Measurements from ENCODE around the gene EID1. TPM values are rescaled to one million over a fixed set of nuclear protein-coding genes. Genes with fewer than 3 reads are reported as not detected.

The EID1 gene
- total RNA-seq, 2 experiments from 2014 or later = 85.3 to 89.5 TPM

DNA sequence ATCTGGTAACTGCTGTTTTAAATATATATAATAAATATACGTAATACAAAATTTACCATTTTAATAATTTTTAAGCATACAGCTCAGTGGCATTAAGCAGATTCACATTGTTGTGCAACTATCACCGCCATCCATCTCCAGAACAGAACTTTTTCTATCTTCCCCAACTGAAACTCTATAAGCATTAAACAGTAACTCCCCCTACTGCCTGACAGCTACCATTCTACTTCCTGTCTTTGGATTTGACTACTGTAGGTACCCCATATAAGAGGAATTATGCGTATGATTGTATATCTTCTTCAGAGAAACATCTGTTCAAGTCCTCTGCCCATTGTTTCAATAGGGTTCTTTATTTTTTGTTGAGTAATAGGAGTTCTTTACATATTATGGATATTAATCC is 36.8 kb downstream of the EID1 start:
- CTCF ChIA-PET = interaction anchor here (0.6 to 1.9 kb wide), 3 partner anchors 37 to 61 kb away, joined by 3 to 6 read pairs (median 5); partner anchors contain the start of gene EID1
- Mint-ChIP-seq H3K27me3 (ENCODE audit: low read depth) (peaks cover 23% of the 10 kb centered on the region), H3K4me3 (no peak overlapping the region), H3K36me3 (ENCODE audit: low read depth) (no peaks in the 10 kb centered on the region), H3K4me1 (ENCODE audit: low read depth) (peaks cover 5% of the 10 kb centered on the region), H3K9me3 (ENCODE audit: insufficient read depth) (no peaks in the 10 kb centered on the region), H3K27ac (no peak overlapping the region)
- ATAC-seq = no peak
- POLR2A ChIA-PET = no interaction called here
- no peak for DNase-seq

DNA sequence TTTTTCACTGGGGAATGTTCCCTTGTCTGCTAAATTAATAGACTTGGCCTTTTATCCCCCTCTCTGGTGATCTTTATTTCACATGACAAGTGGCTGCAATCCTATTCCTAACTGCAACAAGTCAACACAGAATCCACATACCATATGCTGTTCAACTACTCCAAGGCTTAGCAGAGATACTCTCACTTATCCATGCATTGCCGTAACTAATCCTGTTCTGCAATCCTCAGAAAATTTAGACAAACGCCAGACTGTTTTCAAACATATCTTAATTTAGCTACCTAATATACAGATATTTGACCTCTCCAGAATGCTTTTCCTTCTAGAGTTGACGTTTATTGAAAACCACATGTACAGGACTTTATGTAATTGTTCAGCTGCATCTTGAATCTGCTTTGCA is 37.9 kb downstream of the EID1 start:
- Mint-ChIP-seq H3K36me3 (ENCODE audit: low read depth) (no peaks in the 10 kb centered on the region), H3K27me3 (ENCODE audit: low read depth) (peaks cover 17% of the 10 kb centered on the region), H3K27ac (no peak overlapping the region), H3K4me3 (no peak overlapping the region), H3K4me1 (ENCODE audit: low read depth) (peaks cover 5% of the 10 kb centered on the region), H3K9me3 (ENCODE audit: insufficient read depth) (no peaks in the 10 kb centered on the region)
- POLR2A ChIA-PET = interaction anchor here (0.6 kb wide), 1 partner anchor 722 kb away, joined by 4 read pairs; no protein-coding TSS in a partner anchor
- CTCF ChIA-PET = no interaction called here
- ATAC-seq (no peak), DNase-seq (no peak)

DNA sequence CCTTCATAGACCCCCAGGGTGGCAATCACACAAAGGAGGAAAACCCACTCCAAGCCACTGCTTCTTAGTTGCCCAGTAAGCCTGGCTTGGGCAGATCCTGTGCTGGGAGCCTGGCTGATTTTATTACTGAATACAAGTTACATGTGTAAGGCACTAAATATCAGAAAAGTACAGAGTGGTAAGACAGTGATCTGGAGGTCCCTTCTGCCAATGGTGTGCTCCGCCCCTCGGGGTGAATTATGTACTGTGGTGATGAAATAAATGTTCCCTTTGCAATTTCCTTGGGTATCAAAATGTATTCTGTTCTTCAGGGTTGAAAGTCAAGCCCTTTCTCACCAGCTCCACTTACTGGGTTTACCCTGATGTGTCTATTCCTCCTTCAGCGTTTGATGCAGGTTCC is 38.8 kb downstream of the EID1 start:
- Mint-ChIP-seq H3K36me3 (ENCODE audit: low read depth) (no peaks in the 10 kb centered on the region), H3K27ac (no peak overlapping the region), H3K4me3 (no peak overlapping the region), H3K9me3 (ENCODE audit: insufficient read depth) (no peaks in the 10 kb centered on the region), H3K4me1 (ENCODE audit: low read depth) (peaks cover 5% of the 10 kb centered on the region), H3K27me3 (ENCODE audit: low read depth) (peaks cover 17% of the 10 kb centered on the region)
- ChIA-PET CTCF (interaction anchor here (0.7 to 1.3 kb wide), 2 partner anchors 12 to 59 kb away, joined by 3 to 6 read pairs; no protein-coding TSS in a partner anchor), POLR2A (no interaction called here)
- no peak for ATAC-seq
- no peak for DNase-seq

DNA sequence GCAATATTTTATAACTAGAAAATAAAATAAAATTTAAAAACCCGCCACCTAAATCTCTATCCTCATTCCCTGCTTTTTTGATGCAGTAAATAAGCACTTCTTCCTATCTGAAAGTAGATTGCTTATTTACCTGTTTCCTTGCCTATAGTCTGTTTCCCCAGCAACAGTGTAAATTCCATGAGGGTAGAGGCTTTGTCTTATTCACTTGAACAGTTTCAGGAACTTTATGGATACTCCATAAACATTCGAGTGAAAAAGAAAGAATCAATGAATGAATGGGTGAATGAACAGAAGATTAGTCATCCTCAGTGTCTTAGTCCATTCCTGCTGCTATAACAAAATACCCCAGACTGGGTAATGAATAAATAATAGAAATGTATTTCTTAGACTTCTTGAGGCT is 44.1 kb downstream of the EID1 start:
- Mint-ChIP-seq H3K4me1 (ENCODE audit: low read depth) (peaks cover 17% of the 10 kb centered on the region), H3K9me3 (ENCODE audit: insufficient read depth) (no peaks in the 10 kb centered on the region), H3K27me3 (ENCODE audit: low read depth) (peaks cover 10% of the 10 kb centered on the region), H3K27ac (no peak overlapping the region), H3K36me3 (ENCODE audit: low read depth) (no peaks in the 10 kb centered on the region), H3K4me3 (no peak overlapping the region)
- no peak for ATAC-seq
- ChIA-PET CTCF (no interaction called here), POLR2A (no interaction called here)
- no peak for DNase-seq

DNA sequence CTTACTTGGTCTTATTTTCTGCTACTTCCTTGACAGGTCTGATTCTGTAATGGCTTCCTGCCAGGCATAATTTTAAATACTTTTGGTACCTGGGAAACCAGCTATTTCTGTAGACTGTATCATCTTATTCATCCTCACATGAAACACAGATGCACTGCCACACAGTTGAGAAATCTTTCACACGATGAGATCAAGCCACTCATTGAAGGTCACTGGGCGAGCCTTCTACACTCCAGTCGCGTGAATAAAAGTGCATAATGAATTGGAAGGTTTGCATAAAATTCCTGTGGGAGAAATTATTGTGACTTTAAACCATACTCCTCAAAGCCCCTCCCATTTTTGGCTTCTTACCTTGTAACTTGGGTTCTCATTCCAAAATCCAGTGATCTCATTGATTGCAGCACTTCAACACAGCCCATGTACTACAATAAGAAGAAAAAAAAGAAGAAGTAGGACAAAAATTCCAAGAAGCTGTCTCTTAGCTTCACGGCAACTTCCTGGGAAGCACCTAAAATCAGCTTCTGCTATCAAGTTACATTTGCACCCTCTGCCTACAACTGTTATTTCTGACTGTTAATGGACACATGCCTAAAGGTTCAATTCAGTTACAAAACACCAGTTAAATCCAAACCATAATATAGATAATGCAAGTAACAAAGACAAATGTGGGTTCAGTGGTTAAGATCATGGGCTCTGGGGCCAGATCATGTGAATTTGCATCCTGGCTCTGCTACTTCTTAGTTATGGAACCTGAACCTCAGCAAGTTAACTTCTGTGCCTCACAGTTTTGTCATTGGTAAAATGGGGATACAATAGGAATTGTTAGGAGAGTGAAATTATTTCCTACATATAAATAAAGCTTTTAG is 46.8 kb downstream of the EID1 start:
- CTCF ChIA-PET = interaction anchor here (0.8 to 2.1 kb wide), 6 partner anchors 20 to 63 kb away, joined by 3 to 10 read pairs (median 3); no protein-coding TSS in a partner anchor
- no peaks in the 10 kb centered on the region for H3K27me3 Mint-ChIP-seq (ENCODE audit: low read depth)
- H3K9me3 Mint-ChIP-seq (ENCODE audit: insufficient read depth) = no peaks in the 10 kb centered on the region
- H3K36me3 Mint-ChIP-seq (ENCODE audit: low read depth) = no peaks in the 10 kb centered on the region
- ATAC-seq (no peak), DNase-seq (no peak)
- POLR2A ChIA-PET = interaction anchor here (1.3 kb wide), 1 partner anchor 47 kb away, joined by 6 read pairs; the partner anchor contains the start of gene EID1
- H3K4me3 Mint-ChIP-seq = no peak overlapping the region
- H3K4me1 Mint-ChIP-seq (ENCODE audit: low read depth) = peaks cover 30% of the 10 kb centered on the region
- H3K27ac Mint-ChIP-seq = no peak overlapping the region

DNA sequence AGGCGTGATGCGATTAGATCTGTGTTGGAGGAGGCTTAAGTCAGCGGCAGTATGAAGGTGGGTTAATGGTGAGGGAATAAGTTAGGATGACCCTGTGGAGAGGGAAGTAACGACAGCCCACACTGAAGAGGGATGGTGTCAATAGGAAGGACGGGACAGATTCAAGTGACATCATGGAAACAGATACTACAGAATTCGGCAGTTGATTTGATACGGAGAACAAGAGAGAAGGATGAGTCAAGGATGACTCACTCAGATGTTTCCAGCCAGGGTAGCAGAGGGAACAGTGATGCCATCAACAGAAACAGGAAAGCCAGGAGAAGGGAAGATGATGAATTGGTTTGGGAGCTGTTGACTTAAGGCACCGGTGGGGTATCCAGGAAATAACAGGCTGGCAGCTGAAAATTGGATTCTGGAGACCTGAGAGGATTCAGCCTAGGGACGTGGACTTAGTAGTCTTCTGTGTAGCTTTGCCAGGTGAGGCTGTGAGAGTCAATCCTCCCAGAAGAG is 47.8 kb downstream of the EID1 start:
- ATAC-seq (peak; percentile 67), DNase-seq (no peak)
- Mint-ChIP-seq H3K36me3 (ENCODE audit: low read depth) (no peaks in the 10 kb centered on the region), H3K9me3 (ENCODE audit: insufficient read depth) (no peaks in the 10 kb centered on the region), H3K4me1 (ENCODE audit: low read depth) (peaks cover 32% of the 10 kb centered on the region), H3K27ac (no peak overlapping the region), H3K4me3 (no peak overlapping the region), H3K27me3 (ENCODE audit: low read depth) (no peaks in the 10 kb centered on the region)
- CTCF ChIA-PET = interaction anchor here (1.0 to 2.1 kb wide), 4 partner anchors 34 to 64 kb away, joined by 3 to 10 read pairs (median 4); no protein-coding TSS in a partner anchor
- POLR2A ChIA-PET = interaction anchor here (1.2 kb wide), 1 partner anchor 47 kb away, joined by 5 read pairs; the partner anchor contains the start of gene EID1

DNA sequence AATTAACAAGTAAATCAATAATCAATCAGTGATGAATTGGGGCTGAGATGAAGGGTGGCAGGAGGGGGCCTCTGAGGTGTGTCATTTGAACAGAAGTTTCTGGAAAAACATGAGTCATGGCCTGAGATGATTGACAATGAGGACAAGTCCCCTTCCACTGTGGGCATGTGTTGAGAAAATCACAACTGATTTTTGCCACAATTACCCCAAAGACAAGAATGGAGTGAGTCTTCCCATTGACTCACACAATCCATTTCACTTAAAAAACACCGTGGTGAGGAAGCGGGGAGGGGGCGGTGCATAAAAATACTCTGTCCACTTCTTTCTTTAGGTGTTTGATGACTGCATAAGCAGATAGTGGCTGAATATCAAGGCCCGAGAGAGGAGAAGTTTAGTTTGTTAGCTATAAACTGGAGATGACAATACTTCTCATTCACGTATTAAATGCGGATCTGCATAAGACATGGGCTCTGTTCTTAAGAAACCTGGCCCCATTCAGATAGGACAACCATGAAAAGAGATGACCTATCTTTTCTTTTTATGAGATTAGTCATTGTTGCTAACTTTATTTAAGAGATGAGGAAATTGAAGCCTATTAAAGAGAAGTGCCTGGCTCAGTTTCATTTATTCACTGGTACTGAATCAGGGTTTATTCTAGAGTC is 51.1 kb downstream of the EID1 start:
- H3K36me3 Mint-ChIP-seq (ENCODE audit: low read depth) = peaks cover 2% of the 10 kb centered on the region
- POLR2A ChIA-PET = interaction anchor here (1.7 kb wide), 1 partner anchor 51 kb away, joined by 3 read pairs; the partner anchor contains the start of gene EID1
- DNase-seq = peak; percentile 46
- peaks cover 35% of the 10 kb centered on the region for H3K4me1 Mint-ChIP-seq (ENCODE audit: low read depth)
- H3K27ac Mint-ChIP-seq = peak overlapping the region; percentile 31
- no peak overlapping the region for H3K4me3 Mint-ChIP-seq
- CTCF ChIA-PET = interaction anchor here (0.7 kb wide), 1 partner anchor 12 kb away, joined by 3 read pairs; no protein-coding TSS in a partner anchor
- peak; percentile 42 for ATAC-seq
- H3K9me3 Mint-ChIP-seq (ENCODE audit: insufficient read depth) = no peaks in the 10 kb centered on the region
- H3K27me3 Mint-ChIP-seq (ENCODE audit: low read depth) = peaks cover 11% of the 10 kb centered on the region

DNA sequence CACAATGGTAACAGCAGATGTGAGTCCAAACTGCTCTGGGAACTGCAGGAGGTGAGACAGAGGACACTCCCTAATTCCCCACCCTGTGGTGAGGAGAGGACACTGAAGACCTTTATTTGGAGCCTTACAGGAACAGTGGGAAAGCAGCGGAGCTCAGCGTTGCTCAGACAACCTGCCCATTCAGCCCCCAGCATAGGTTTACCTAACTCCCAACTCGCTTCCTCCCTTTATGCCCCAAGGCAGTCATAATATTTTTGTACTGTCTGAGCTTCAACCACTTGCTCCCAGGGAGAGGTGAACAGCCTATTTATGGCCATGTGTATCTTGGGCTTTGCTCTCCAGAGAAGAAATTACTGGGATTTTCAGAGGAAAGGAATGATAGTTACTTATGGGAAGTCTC is 51.7 kb downstream of the EID1 start:
- Mint-ChIP-seq H3K9me3 (ENCODE audit: insufficient read depth) (no peaks in the 10 kb centered on the region), H3K36me3 (ENCODE audit: low read depth) (peaks cover 2% of the 10 kb centered on the region), H3K27me3 (ENCODE audit: low read depth) (peaks cover 11% of the 10 kb centered on the region), H3K4me3 (no peak overlapping the region), H3K4me1 (ENCODE audit: low read depth) (peaks cover 32% of the 10 kb centered on the region), H3K27ac (no peak overlapping the region)
- no peak for DNase-seq
- ATAC-seq = no peak
- ChIA-PET POLR2A (interaction anchor here (1.7 kb wide), 1 partner anchor 52 kb away, joined by 3 read pairs; the partner anchor contains the start of gene EID1), CTCF (no interaction called here)

Other genes with a start within 250 kb of the EID1 start
- gene FBN1, start 232.4 kb upstream of the EID1 start, total RNA-seq = 1 to 10 TPM in 1 of 2 experiments, under 1 TPM in 1; 0.81 to 1.3 TPM
- 10 to 100 TPM; 39.6 to 40.0 TPM for gene CEP152, start 67.1 kb upstream of the EID1 start, total RNA-seq
- under 1 TPM; 0.65 to 0.66 TPM for gene SHC4, start 85.8 kb downstream of the EID1 start, total RNA-seq
- gene SECISBP2L, start 168.3 kb downstream of the EID1 start, total RNA-seq = 10 to 100 TPM; 28.3 to 29.2 TPM